Fibroblast of the conjunctiva (primary cell): ENCODE results near the gene MED13L.
A peak's percentile ranks its signal among the peaks of the same experiment; 100 is the strongest.

ENCODE experiments used
- DNase-seq: peaks from one replicate; pipeline ENCODE4 v3.0.0-alpha.2; 2010; ENCODE audit warnings: low read depth

Gene MED13L

DNA sequence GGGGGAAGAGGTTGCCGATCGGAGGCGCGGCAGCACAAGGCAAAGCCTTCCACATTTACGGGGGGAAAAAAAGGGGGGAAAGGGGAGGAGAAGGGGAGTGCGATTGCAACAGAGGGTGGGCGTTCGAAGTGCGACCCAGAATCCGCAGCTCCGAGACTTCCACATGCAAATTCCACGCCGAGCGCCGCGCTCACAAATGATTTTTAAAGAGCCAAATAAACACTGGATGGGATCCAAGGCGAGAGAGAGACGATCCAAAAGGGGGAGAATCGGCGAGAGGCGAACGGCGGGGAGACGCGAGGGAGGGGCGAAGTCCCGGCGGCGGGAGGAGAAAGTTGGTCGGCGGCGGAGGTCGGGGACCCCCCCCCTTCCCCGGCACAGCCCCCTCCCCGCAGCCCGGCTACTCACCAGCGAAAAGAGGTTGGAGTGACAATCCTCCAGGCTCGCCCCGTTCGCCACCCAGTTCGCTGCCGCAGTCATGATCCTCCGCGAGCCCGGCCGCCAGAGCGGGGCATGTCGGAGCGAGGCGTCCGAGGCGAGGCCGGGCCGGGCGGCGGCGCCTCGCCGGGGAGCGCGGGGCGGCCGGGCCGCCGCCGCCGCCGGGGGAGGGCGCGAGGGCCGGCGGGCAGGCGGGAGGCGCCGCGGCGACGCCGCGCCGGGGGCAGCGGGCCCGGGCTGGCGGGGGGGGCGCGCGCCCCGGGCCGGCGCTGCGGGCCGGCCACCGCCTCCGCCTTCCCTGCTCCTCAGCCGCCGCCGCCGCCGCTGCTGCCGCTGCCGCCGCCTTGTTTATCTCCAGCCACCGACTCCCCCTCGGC lies 634 bp downstream of the MED13L start:
- peak; percentile 35 for DNase-seq

DNA sequence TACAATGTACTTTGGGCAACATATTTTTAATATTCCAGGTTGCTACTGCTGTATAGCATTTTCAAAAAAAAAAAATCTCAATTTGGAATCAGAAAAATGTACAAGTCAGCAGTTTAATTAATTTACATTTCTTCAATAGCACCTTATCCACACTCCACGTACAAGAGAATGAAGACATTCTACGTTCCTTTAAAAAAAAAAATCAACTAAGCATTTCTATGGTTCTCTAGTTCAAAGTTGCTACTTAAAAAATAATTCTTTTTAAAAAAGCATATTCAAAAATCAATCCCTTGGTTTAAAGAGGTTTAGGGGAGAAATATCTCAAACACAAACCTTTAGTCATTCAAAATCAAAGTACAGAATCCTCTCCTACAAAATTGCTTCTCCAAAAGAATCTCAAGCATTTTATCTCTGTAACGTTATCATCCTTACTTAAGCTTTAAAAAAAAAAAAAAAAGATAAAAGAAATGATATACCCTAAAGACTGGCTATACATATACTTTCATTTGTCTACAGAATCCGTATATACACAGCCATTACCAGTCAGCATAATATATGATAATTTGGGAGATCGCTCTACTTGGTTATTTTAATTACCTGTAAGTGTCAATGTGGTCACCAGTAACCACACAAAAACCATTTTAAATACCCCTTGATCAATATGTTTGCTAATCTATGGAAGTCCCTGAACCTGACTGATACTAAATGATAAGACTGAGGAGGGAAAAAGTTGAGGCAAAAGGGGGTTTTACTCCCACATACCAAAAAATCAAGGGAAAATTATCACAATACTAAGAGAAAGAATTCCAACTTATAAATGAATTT lies 2.7 kb downstream of the MED13L start:
- DNase-seq = no peak

DNA sequence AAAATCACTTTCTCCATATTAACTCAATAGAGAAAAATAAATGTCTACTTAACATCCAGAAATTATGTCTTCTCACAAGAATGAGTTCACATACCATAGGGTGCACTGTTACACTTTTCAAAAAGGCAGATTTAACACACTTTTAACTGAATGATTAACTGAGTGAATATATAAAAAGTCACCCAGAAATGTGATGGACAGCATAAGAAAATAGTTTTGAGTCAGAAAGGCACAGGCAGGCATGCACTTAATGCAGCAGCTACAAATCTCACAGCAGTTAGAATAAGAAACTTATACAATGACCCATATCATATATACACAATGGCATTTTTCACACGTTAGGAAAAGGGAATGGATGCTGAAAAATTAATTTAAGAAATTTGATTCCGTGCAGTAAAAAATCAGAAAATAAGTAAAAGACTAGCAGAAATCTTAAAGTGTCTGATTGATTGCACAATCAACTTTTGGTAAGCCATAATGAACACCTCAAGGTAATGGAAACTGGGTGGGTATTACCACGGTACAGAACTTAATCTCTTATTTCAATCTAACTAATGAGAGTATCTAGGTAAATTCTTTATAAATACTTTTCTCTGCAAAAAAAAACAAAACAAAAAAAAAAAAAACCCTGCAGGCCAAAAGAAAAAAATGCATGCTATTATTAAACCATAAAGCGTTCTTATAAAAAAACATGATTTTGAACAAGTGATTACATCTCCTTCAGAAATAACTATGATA lies 3.5 kb downstream of the MED13L start:
- no peak for DNase-seq

DNA sequence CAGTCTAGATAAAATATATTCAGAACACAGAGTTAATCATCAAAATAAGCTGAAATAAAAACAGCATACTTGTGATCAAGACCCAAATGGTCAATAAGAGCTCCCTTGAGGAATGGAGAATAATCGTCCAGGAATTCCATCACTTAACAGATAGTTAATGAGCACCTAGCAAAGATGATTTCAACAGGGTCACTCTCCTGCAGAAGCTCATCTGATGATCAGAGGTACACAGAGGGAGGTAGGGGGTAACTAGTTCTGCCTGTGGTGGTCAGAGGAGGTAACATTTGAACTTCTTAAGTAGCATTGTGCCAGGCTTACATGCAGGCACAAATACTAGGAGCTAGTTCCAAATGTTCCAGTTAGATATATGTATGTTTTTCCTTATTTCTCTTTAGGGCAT lies 9.5 kb downstream of the MED13L start:
- no peak for DNase-seq

DNA sequence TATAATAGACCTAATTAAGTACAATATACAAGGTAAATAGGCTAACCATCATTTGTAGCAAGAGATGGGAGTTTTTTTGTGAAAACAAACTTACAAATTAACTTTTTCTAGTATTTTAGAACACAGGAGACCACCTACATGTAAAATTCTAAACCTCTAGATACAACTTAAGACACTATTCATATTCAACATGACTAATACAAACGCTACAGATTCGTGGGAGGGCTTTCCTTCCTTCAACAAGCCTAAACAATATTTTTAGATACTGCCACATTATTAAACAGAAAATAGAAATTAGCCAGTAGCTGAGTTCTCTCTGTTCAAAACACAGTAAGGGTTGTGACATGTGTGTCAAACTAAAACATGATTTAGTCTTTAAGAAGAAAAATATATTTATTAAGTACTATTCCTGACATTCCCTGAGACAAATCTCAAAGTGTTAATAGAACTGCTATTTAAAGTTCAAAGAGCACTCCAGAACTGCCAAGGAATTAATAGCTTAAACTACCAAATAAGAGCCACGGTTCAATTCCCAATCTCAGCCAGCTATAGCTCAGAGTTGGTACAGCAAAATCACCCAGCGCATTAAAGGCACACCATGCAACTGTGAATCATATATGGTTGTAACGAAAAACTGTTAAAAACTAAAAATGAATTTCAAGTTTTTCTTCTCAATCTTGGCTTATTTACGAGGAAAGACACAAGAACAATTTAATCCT lies 10.7 kb downstream of the MED13L start:
- DNase-seq = no peak

DNA sequence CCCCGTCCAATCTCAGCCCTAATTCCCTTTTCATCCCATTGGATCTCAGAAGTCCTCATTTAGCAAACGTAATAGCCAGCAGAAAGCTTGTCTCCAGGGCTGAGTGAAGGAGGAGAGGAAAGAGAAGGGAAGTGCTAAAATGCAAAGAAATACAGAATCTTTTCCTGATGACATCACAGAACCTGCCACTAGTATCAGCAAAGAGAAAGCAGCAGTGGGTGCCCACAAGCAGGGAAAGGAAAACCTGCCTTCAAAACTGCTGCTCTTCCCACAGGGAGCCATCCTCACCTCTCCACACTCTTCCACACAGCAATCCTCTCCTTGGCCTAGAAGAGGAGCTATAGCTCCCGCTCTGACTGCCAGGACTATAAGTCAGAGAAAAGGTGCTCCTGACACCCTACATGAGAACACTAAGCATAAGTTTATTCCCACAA lies 11.3 kb downstream of the MED13L start:
- no peak for DNase-seq

DNA sequence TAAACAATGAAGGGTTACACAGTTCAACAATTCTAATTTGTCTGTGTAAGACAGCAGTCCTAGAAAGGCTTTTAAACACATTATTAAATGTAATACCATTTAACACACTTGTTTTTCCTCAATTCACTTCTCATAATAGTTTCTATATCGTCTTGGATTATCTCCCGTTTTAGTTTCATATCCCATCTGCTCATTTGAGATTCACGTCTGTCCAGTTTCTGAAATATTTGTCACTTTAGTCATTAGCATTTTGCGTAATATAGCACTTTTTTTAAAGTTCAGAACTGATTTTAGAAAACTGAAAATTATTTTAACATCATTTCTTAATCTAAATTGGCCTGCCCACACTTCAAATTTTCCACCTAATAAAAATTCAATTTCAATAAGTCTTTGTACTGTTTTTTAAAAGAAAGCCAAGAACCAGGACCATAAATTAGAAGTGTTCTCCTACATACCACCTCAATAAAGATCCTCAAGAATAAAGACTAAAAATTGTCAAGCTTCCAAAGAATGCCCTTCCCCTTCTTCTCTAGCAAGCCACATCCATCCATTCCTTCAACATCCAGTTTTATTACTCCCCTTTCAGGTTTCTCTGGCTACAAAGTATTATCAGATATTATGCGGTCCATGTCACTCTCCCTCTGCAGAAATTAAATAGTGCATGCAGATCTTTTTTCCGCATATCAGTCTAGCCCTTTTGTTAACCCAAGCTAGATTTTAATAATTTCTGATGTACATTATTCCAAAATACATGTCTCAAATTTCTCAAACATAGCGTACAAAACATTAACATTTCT lies 11.9 kb downstream of the MED13L start:
- DNase-seq = no peak

DNA sequence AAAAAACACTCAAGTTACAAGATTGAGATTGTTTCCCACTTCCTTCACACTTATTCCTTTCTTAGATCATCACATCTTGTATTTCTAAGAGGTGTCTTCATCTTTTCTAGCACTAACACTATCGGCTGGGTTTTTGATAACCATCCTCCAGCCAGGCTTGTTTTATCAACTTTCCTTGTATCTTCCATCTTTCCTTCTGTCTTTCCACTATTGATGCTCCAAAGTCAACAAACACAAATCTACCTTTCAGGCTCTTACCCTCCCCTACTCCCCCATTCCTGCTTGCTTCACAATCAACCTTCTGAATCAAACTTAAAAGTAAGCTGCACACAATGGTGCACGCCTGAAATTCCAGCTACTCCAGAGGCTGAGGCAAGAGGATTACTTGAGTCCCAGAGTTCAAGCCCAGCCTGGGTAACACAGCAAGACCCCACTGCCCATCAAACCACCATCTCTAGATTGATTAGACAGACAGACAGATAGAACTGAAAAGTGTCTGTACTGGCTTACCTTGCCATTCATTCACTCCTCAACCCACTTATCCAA lies 12.9 kb downstream of the MED13L start:
- no peak for DNase-seq

DNA sequence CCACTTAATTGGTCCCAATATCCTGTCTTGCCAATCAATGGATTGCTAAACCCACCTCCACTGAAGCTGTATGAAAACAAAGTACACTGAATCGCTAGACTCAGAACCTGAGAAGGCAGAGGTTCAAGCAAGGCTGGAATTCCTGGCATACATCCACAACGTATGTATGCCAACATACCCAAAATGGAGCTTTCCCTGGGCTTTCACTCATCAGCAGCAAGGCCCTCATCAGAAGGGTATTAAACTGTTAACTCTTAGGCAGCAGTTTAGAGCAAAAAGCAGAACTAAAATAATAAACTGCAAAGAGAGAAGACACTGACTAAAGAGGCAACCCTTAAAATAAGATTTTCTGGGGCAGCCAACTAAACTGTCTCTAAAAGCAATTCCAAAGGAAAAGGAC lies 13.6 kb downstream of the MED13L start:
- DNase-seq = no peak

DNA sequence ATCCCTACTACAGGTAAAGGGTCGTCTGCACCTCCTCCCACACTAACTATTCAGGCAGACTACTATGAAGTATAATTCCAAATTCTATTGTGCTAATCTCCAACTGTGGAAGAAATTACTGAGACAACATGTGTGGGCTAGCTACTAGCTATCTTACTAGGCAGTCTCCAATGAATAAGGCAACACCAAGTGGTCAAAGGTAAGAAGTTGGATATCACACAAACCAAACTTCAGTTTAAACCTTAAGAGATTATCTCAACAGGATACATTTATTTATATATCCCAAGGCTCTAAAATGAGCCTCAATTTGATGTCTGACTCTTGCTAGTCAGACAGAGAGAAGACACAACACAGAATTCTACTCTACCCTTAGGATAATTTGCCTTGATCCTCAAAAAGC lies 14.1 kb downstream of the MED13L start:
- DNase-seq = no peak

DNA sequence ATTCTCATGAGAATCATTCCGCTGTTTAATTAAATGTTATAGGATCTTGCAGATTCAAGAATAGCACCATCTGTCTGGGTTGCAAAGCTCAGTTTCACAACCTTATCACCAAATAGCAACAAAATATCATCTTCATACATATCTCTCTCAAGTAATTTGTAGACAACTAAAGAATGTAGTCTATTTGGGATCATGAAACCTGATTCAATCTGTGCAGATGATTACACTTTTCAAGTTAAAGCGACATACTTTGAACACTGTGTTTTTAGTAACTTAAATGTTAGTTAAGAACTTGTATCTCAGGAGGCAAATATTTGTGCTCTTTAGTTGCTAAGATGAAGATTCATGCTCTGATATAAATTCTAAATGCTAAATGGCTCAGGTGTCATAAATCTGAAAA lies 14.8 kb downstream of the MED13L start:
- DNase-seq = no peak

DNA sequence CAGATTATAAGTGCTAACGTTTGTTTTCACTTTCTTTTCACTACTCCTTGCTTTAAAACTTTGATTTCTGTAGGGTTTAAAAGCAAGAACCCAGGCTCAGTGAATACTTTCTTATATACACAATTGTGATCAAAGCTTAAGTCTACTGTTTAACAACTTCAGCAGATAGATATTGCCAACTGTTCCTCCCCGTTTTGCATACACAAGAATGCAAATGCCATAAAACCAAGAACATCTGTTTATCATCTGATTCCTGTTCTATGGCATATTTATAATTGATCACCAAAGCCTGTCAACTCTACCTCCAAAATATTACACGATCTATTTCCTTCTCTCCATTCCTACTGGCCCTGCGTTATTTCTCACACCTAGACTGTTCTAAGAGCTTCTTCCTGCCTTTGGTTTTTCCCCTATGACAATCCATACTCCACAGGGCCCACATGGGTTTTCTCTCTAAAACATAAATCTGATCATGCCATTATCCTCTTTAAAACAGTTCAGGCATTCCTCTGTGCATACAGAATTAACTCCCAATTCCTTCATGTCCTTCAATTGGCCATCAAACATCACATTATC lies 15.9 kb downstream of the MED13L start:
- DNase-seq = no peak

DNA sequence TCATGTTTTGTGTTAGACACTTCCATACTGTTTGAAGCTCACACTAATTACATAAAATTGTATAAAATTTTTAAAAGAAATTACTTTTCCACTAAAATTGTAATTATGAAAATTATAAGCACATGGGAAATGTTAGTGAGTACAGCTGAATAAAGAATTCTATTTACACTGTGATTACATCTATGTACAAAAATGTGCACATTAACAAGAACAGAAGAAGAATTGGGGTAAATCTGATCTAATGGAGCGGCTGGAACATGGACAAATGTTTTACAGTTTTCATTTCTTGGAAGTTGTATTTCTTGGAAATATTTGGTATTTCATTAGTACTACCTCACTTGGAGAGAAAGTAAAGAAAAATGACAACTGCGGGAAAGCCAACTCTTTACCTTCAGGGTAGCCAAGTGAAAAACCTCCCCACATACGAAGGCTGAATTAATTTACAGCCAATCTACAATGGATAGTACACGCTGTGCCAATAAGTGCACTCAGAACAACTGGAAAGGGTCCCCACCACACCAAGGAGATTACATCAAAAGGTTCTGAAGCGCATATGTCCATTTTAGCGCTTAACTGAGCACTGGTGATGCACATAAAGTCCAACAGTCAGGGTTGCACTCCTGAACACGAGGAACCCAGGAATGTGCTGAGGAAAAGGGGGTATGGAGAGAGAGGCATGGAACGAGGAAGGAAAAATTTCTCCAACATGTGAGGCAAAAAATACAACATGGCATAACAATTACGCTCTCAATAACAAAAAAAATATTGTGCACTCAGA lies 17.5 kb downstream of the MED13L start:
- DNase-seq = no peak

DNA sequence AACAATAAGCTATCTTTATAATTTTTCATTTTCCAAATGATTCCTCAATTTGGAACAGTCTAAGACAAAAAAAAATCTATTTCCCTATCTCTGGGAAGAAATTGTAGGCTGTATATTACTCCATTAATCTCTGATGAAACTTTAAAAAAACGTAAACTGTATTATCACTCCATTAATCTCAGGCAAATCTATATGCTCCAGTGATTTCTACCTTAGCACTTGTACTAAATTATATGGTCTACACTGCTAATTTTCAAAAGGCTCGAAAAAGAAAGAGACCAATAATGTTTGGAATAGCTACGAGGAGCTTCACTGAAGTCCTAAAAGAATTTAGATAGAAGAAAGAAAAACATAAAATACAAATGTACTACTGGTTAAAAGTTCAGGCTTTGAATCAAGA lies 19.7 kb downstream of the MED13L start:
- DNase-seq = no peak

DNA sequence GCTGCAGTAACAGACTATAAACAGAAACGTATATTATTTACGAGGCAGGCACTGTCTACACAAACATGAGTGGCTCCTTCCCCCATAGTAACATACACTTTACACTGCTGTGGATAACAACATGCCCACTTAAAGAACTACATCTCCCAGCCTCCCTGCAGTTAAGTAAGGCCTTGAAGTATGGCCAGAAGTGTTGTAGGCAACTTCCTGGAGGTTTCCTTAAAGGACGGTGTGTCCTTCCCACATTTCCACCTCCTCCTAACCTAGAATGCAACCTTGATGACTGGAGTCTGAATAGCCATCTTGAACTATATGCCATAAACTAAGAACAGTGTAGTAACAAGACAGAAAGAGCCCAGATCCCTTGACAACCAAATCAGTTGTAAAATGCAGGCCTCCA lies 20.3 kb downstream of the MED13L start:
- DNase-seq = no peak

DNA sequence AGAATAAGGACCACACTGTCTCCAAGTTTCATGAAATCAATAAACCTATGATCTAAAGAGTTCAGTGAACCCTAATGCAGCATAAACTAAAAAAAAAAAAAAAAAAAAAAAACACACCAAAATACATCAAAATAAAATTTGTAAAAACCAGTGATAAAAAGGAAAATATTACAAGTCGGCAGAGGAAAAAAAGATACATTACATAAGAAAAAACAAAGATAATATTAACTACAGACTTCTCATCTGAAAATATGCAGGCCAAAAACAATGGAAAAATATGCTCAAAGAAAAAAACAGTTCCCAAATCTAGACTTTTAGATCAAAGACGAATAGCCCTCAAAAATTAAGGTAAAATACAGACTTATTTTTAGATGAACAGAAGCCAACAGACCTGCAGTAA lies 27.6 kb downstream of the MED13L start:
- no peak for DNase-seq

DNA sequence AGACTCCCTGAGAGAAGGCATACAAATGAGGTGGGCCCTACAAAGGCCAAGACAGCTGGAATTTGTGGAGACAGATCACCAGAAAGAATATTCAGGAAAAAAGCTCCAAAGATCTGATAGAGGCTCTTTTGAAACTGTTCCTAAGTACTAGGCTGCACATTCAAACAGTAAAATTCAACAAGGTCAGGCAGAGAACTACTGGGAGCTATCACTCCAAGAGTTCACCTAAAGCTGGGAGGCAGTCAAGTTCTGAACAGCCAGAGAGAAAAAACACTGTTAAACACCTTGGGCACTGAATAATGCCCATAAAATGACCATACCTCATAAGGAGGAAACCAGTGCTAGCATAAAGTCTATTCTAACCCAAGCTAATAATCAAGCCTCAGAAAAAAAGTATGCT lies 28.6 kb downstream of the MED13L start:
- no peak for DNase-seq

DNA sequence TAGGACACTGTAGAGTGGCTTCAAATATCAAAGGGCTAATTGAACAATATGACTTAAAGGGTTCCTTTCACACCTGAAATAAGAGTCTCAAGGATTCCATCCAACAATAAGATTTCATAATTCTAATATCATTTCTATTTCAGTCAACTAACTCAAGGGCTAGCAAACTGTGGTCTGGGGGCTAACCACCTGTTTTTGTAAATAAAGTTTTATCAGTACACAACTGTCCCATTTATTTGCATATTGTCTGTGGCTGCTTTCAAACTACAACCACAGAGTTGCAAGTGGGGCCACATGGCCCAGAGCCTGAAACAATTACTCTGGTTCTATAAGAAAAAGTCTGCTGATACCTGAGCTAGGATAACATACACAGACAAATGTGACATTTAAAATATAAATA lies 29.1 kb downstream of the MED13L start:
- DNase-seq = no peak

DNA sequence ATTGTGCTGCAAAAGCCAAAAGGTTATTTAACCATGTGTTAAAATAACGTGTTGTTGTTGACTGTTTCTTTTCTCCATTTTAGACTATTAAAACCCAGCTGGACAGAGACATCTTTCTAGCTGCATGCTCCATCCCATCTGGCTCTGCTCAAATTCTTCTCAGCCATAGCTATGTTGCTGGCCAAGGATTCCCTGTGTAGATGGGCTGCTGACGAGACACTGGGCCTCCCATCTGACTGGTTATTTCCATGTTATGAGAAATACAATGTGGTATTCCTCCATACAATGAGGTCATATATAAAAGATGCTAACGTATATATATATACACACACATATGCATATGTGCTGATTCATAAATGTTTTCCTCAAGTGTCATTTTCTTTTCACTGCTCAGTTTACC lies 30.1 kb downstream of the MED13L start:
- DNase-seq = no peak
